H9 (cell line): Measurements from ENCODE around the gene MICU1. TPM values are rescaled to one million over a fixed set of nuclear protein-coding genes. Genes with fewer than 3 reads are reported as not detected.

Experiments used
- DNase-seq: peaks from one replicate; pipeline ENCODE4 v3.0.0-alpha.2; 2017
- H2AFZ ChIP-seq: one replicate; pipeline ENCODE4 v1.6.1; 2013; ENCODE audit warnings: mild to moderate bottlenecking, low read length, control low read depth, moderate library complexity
- H2AK5ac ChIP-seq: 2 replicates; pipeline ENCODE4 v1.6.1; 2013; ENCODE audit warnings: low read length, control low read depth, mixed read lengths; ENCODE audit not compliant: insufficient read length
- H2BK120ac ChIP-seq: one replicate; pipeline ENCODE4 v1.6.1; 2013; ENCODE audit warnings: low read depth, mild to moderate bottlenecking, low read length, control low read depth, inconsistent platforms; ENCODE audit not compliant: poor library complexity, severe bottlenecking
- H2BK12ac ChIP-seq: 2 replicates; pipeline ENCODE4 v1.6.1; 2013; ENCODE audit warnings: low read length, control low read depth, mixed read lengths, low read depth; ENCODE audit not compliant: insufficient read length
- H2BK15ac ChIP-seq: 2 replicates; pipeline ENCODE4 v1.6.1; 2013; ENCODE audit warnings: low read depth, low read length, control low read depth
- H2BK20ac ChIP-seq: one replicate; pipeline ENCODE4 v1.6.1; 2013; ENCODE audit warnings: low read depth, mild to moderate bottlenecking, low read length, control low read depth, inconsistent platforms; ENCODE audit not compliant: poor library complexity, severe bottlenecking
- H2BK5ac ChIP-seq: 2 replicates; pipeline ENCODE4 v1.6.1; 2013; ENCODE audit warnings: low read length, control low read depth, mixed read lengths; ENCODE audit not compliant: insufficient read length
- H3K14ac ChIP-seq: 2 replicates; pipeline ENCODE4 v1.6.1; 2013; ENCODE audit warnings: low read length, control low read depth; ENCODE audit not compliant: insufficient read depth
- H3K18ac ChIP-seq: 2 replicates; pipeline ENCODE4 v1.6.1; 2013; ENCODE audit warnings: low read depth, mild to moderate bottlenecking, mixed read lengths, low read length, control low read depth; ENCODE audit not compliant: insufficient read length
- H3K23ac ChIP-seq: 2 replicates; pipeline ENCODE4 v1.6.1; 2013; ENCODE audit warnings: low read length, control low read depth, mixed read lengths, low read depth; ENCODE audit not compliant: insufficient read length
- H3K23me2 ChIP-seq: 2 replicates; pipeline ENCODE4 v1.6.1; 2013; ENCODE audit warnings: low read depth, mild to moderate bottlenecking, mixed read lengths, low read length, control low read depth; ENCODE audit not compliant: insufficient read length, poor library complexity, severe bottlenecking
- H3K27ac ChIP-seq: 2 replicates; pipeline ENCODE4 v1.5.1; 2013; ENCODE audit warnings: low read length, control low read depth, mixed read lengths, low read depth; ENCODE audit not compliant: insufficient read length
- H3K27me3 ChIP-seq: 2 replicates; pipeline ENCODE4 v1.6.1; 2013; ENCODE audit warnings: low read length, control low read depth, inconsistent platforms; ENCODE audit not compliant: insufficient read depth
- H3K4ac ChIP-seq: 2 replicates; pipeline ENCODE4 v1.6.1; 2013; ENCODE audit warnings: low read depth, mild to moderate bottlenecking, control low read depth, inconsistent platforms, low read length, moderate library complexity
- H3K4me1 ChIP-seq: 2 replicates; pipeline ENCODE4 v1.6.1; 2013; ENCODE audit warnings: low read length, control low read depth, inconsistent platforms; ENCODE audit not compliant: insufficient read depth
- H3K4me2 ChIP-seq: 2 replicates; pipeline ENCODE4 v1.6.1; 2013; ENCODE audit warnings: low read length, control low read depth, mixed read lengths; ENCODE audit not compliant: insufficient read length, insufficient read depth
- H3K56ac ChIP-seq: 2 replicates; pipeline ENCODE4 v1.6.1; 2013; ENCODE audit warnings: low read depth, mild to moderate bottlenecking, mixed read lengths, low read length, control low read depth; ENCODE audit not compliant: insufficient read length
- H3K79me1 ChIP-seq: 2 replicates; pipeline ENCODE4 v1.6.1; 2013; ENCODE audit warnings: low read depth, mild to moderate bottlenecking, moderate library complexity, low read length, control low read depth, inconsistent platforms; ENCODE audit not compliant: insufficient read depth, poor library complexity, severe bottlenecking
- H3K79me2 ChIP-seq: 2 replicates; pipeline ENCODE4 v1.6.1; 2013; ENCODE audit warnings: low read length, control low read depth, inconsistent platforms; ENCODE audit not compliant: insufficient read depth
- H3K9ac ChIP-seq: 2 replicates; pipeline ENCODE4 v1.6.1; 2013; ENCODE audit warnings: low read length, control low read depth, mixed read lengths; ENCODE audit not compliant: insufficient read length; ENCODE audit errors: extremely low read depth
- H3K9me3 ChIP-seq: one replicate; pipeline ENCODE4 v1.6.1; 2013; ENCODE audit warnings: low read depth, low read length, inconsistent platforms; ENCODE audit not compliant: control insufficient read depth
- H3T11ph ChIP-seq: one replicate; pipeline ENCODE4 v1.6.1; 2013; ENCODE audit warnings: mild to moderate bottlenecking, low read length, control low read depth, inconsistent platforms
- H4K20me1 ChIP-seq: one replicate; pipeline ENCODE4 v1.6.1; 2013; ENCODE audit not compliant: control insufficient read depth, insufficient read length, insufficient read depth
- H4K5ac ChIP-seq: 2 replicates; pipeline ENCODE4 v1.6.1; 2013; ENCODE audit warnings: low read depth, mild to moderate bottlenecking, mixed read lengths, low read length, control low read depth; ENCODE audit not compliant: insufficient read length
- H4K8ac ChIP-seq: replicated peaks from 2 replicates; pipeline ENCODE4 v1.6.1; 2013; ENCODE audit warnings: low read length, control low read depth, mixed read lengths, low read depth; ENCODE audit not compliant: insufficient read length
- H4K91ac ChIP-seq: 2 replicates; pipeline ENCODE4 v1.6.1; 2013; ENCODE audit warnings: low read depth, mild to moderate bottlenecking, moderate library complexity, mixed read lengths, low read length, control low read depth; ENCODE audit not compliant: insufficient read length
- H3K27ac Mint-ChIP-seq, 3 experiments: 2 replicates in 2 of 3; 3 replicates in 1 of 3; pipeline ENCODE4 v1.8.0; 2020 to 2021; ENCODE audit warnings: mixed read lengths in 3 of 3, mild to moderate bottlenecking in 1 of 3, moderate library complexity in 1 of 3
- H3K27me3 Mint-ChIP-seq: 2 replicates; pipeline ENCODE4 v1.8.0; 2021; ENCODE audit warnings: low read depth, mild to moderate bottlenecking, moderate library complexity, mixed read lengths
- H3K36me3 Mint-ChIP-seq, 3 experiments: 2 replicates in 2 of 3; 3 replicates in 1 of 3; pipeline ENCODE4 v1.8.0; 2020 to 2021; ENCODE audit warnings: low read depth in 3 of 3, mixed read lengths in 3 of 3; ENCODE audit not compliant: insufficient read depth in 1 of 3
- H3K4me1 Mint-ChIP-seq, 2 experiments: 2 replicates each; pipeline ENCODE4 v1.8.0; 2020; ENCODE audit warnings: mixed read lengths in 2 of 2
- H3K4me3 Mint-ChIP-seq, 2 experiments: 2 replicates in 1 of 2; 3 replicates in 1 of 2; pipeline ENCODE4 v1.8.0; 2020 to 2021; ENCODE audit warnings: mild to moderate bottlenecking in 2 of 2, mixed read lengths in 2 of 2, moderate library complexity in 1 of 2
- H3K9me3 Mint-ChIP-seq, 2 experiments: 2 replicates in 1 of 2; 3 replicates in 1 of 2; pipeline ENCODE4 v1.8.0; 2020; ENCODE audit warnings: mild to moderate bottlenecking in 2 of 2, mixed read lengths in 2 of 2, moderate library complexity in 1 of 2
- WGBS: extraction: QIAGEN DNeasy Blood & Tissue Kit; methylation state at CpG from one replicate; pipeline ENCODE4 v1.1.7; 2013; ENCODE audit warnings: missing lambda C conversion rate, low lambda C conversion rate, mixed read lengths; ENCODE audit not compliant: insufficient read length; ENCODE audit errors: extremely low coverage; 5-methylcytosine and 5-hydroxymethylcytosine counted together
- total RNA-seq: library from RNA; stranded (reverse); gene quantifications from 2 replicates; pipeline ENCODE4 v1.2.1, GENCODE V29; 2021
- TF ChIP-seq, protein P1 (sequence below): fragments of 200-600 bp; sonication (generic); conservative IDR thresholded peaks from 3 replicates; pipeline ENCODE4 v1.8.0; 2021; ENCODE audit warnings: antibody characterized with exemption, mild to moderate bottlenecking

The MICU1 gene
- total RNA-seq, 1 experiment from 2014 or later = 33.2 TPM

DNA sequence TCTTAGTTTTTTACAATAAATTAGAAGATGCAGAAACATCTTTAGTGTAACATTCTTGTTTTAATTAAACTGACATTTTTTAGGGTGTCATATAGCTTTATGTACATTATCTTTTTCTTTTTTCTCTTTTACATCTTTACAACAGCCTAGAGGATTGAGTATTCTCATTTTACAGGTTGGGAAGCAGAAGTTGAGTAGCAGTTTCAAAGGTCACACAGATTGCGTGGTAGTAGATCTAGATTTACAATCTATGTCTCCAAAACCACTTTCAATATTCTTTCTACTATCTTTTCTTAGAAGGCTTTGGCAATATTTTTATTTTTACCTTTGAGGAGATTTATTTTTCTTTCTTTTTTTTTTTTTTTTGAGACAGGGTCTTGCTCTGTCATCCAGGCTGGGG lies 47.4 kb upstream of the MICU1 start:
- Histone ChIP-seq H4K5ac (no peak overlapping the region), H3K23me2 (no peaks in the 10 kb centered on the region), H3K9me3 (no peaks in the 10 kb centered on the region), H2BK20ac (no peak overlapping the region), H4K91ac (no peak overlapping the region), H3K79me1 (no peaks in the 10 kb centered on the region), H2BK12ac (no peak overlapping the region), H3K4ac (no peak overlapping the region), H2AFZ (no peak overlapping the region), H3K4me2 (no peak overlapping the region), H4K8ac (no peak overlapping the region), H3T11ph (no peak overlapping the region), H3K27me3 (no peaks in the 10 kb centered on the region), H3K79me2 (no peaks in the 10 kb centered on the region), H2AK5ac (no peak overlapping the region), H2BK120ac (no peak overlapping the region), H3K56ac (no peak overlapping the region), H3K4me1 (no peaks in the 10 kb centered on the region), H3K23ac (no peak overlapping the region), H4K20me1 (no peaks in the 10 kb centered on the region), H3K18ac (no peak overlapping the region), H3K27ac (no peak overlapping the region), H3K9ac (no peak overlapping the region), H3K14ac (no peak overlapping the region), H2BK5ac (no peak overlapping the region), H2BK15ac (no peak overlapping the region)
- Mint-ChIP-seq H3K4me3 (no peak overlapping the region), H3K27ac (no peak overlapping the region), H3K4me1 (no peaks in the 10 kb centered on the region), H3K36me3 (no peaks in the 10 kb centered on the region), H3K9me3 (no peaks in the 10 kb centered on the region), H3K27me3 (no peaks in the 10 kb centered on the region)
- no CpG with 5 or more reads among the region's 1 CpG for WGBS
- TF ChIP-seq, protein P1, sequence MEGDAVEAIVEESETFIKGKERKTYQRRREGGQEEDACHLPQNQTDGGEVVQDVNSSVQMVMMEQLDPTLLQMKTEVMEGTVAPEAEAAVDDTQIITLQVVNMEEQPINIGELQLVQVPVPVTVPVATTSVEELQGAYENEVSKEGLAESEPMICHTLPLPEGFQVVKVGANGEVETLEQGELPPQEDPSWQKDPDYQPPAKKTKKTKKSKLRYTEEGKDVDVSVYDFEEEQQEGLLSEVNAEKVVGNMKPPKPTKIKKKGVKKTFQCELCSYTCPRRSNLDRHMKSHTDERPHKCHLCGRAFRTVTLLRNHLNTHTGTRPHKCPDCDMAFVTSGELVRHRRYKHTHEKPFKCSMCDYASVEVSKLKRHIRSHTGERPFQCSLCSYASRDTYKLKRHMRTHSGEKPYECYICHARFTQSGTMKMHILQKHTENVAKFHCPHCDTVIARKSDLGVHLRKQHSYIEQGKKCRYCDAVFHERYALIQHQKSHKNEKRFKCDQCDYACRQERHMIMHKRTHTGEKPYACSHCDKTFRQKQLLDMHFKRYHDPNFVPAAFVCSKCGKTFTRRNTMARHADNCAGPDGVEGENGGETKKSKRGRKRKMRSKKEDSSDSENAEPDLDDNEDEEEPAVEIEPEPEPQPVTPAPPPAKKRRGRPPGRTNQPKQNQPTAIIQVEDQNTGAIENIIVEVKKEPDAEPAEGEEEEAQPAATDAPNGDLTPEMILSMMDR = no peak
- no peak for DNase-seq
